HepG2 (cell line): Measurements from ENCODE around the gene AKAP12. TPM values are rescaled to one million over a fixed set of nuclear protein-coding genes. Genes with fewer than 3 reads are reported as not detected.

Source experiments
- ATAC-seq: fragments of 200-7000 bp; cut with Tn5 transposase; 3 replicates; pipeline ENCODE4 v1.9.1; 2020; ENCODE audit warnings: mild to moderate bottlenecking, moderate library complexity
- BruUV-seq: library from RNA; stranded (reverse); fragments of 400-500 nt; replicated peaks from 2 replicates; lab custom pipeline; 2021; lab: Mats Ljungman, UMichigan
- CTCF ChIA-PET: fragments of 300-600 bp; formaldehyde crosslinking; extraction: SDS; loops from one replicate; lab custom pipeline; 2021; ENCODE audit warnings: low total read pairs, inconsistent platforms, low intra/inter-chr PET ratio; lab: Yijun Ruan, JAX
- POLR2A ChIA-PET: fragments of 350-600 bp; sonication (Branson Sonifier 250); formaldehyde crosslinking; loops from one replicate; lab custom pipeline; 2020; ENCODE audit warnings: antibody characterized with exemption, inconsistent platforms; lab: Yijun Ruan, JAX
- DNase-seq: peaks from one replicate; pipeline ENCODE4 v3.0.0-alpha.2; 2015; ENCODE audit warnings: low spot score
- FAIRE-seq: peaks from 3 replicates; lab custom pipeline; 2011; peaks lifted over from hg19 to GRCh38; lab: Jason Lieb, UNC
- H2AFZ ChIP-seq: one replicate; pipeline ENCODE4 v1.6.1; 2011; ENCODE audit warnings: low read length, inconsistent platforms
- H3K27ac ChIP-seq: fragments of 300-600 bp; 3 replicates; pipeline ENCODE4 v1.8.0; 2011; ENCODE audit warnings: mixed run types, mild to moderate bottlenecking, mixed read lengths, low read length, inconsistent platforms; ENCODE audit not compliant: insufficient read depth; ENCODE audit errors: extremely low read length
- H3K27me3 ChIP-seq, 2 experiments: fragments of 200-600 bp in 1 of 2; 2 replicates in 1 of 2; 3 replicates in 1 of 2; pipeline versions ENCODE4 v1.6.0 to v1.8.0; 2011; ENCODE audit warnings: low read length in 2 of 2, mild to moderate bottlenecking in 2 of 2, moderate library complexity in 2 of 2, inconsistent platforms in 1 of 2; ENCODE audit not compliant: insufficient read depth in 2 of 2, control insufficient read depth in 1 of 2
- H3K36me3 ChIP-seq, 2 experiments: fragments of 200-600 bp in 1 of 2; replicated peaks in 1 of 2; 2 replicates in 1 of 2; 3 replicates in 1 of 2; pipeline versions ENCODE4 v1.5.1 to v1.8.0; 2011; ENCODE audit warnings: low read length in 2 of 2, inconsistent platforms in 1 of 2; ENCODE audit not compliant: insufficient read depth in 2 of 2, control insufficient read depth in 1 of 2
- H3K4me1 ChIP-seq: 2 replicates; pipeline ENCODE4 v1.5.1; 2012; ENCODE audit warnings: low read length, inconsistent platforms; ENCODE audit not compliant: insufficient read depth
- H3K4me2 ChIP-seq: 2 replicates; pipeline ENCODE4 v1.6.0; 2011; ENCODE audit warnings: low read depth, low read length, inconsistent platforms
- H3K4me3 ChIP-seq, 3 experiments: fragments of 200-600 bp in 1 of 3; sonication (generic), shearing (Covaris generic) in 1 of 3; replicated peaks in 1 of 3; 2 replicates each; pipeline ENCODE4 v1.5.1; 2011 to 2016; ENCODE audit warnings: low read length in 3 of 3, inconsistent platforms in 2 of 3, low read depth in 2 of 3, mild to moderate bottlenecking in 2 of 3, control low read depth in 1 of 3, mixed read lengths in 1 of 3; ENCODE audit not compliant: insufficient read depth in 1 of 3
- H3K79me2 ChIP-seq: one replicate; pipeline ENCODE4 v1.6.1; 2011; ENCODE audit warnings: low read length, inconsistent platforms; ENCODE audit not compliant: insufficient read depth
- H3K9ac ChIP-seq: 2 replicates; pipeline ENCODE4 v1.6.0; 2011; ENCODE audit warnings: mild to moderate bottlenecking, low read depth, low read length, inconsistent platforms; ENCODE audit not compliant: insufficient read depth
- H3K9me3 ChIP-seq: 2 replicates; pipeline ENCODE4 v1.5.1; 2012; ENCODE audit warnings: mild to moderate bottlenecking, low read length
- H4K20me1 ChIP-seq: 2 replicates; pipeline ENCODE4 v1.6.0; 2011; ENCODE audit warnings: inconsistent platforms, mild to moderate bottlenecking, low read length, moderate library complexity; ENCODE audit not compliant: insufficient read depth
- ARNTL ChIP-seq: sonication (generic); formaldehyde crosslinking; IDR thresholded peaks from 2 replicates; pipeline ENCODE4 v1.4.0; 2020; ENCODE audit warnings: mild to moderate bottlenecking, missing genetic modification reagents
- FOSL2 ChIP-seq: sonication (generic); formaldehyde crosslinking; IDR thresholded peaks from 2 replicates; pipeline ENCODE4 v1.4.0; 2020; ENCODE audit warnings: missing genetic modification reagents
- SAP130 ChIP-seq: IDR thresholded peaks from 2 replicates; pipeline ENCODE4 v1.6.1; 2016; ENCODE audit warnings: low read depth
- SATB2 ChIP-seq: sonication (generic); formaldehyde crosslinking; IDR thresholded peaks from 2 replicates; pipeline ENCODE4 v1.5.0; 2020; ENCODE audit warnings: missing genetic modification reagents
- SNAI1 ChIP-seq: sonication (generic); formaldehyde crosslinking; IDR thresholded peaks from 2 replicates; pipeline ENCODE4 v1.5.0; 2020; ENCODE audit warnings: mild to moderate bottlenecking, missing genetic modification reagents, borderline replicate concordance
- TOPORS ChIP-seq: sonication (generic); formaldehyde crosslinking; IDR thresholded peaks from 2 replicates; pipeline ENCODE4 v1.8.0; 2023; ENCODE audit warnings: mild to moderate bottlenecking, missing genetic modification reagents
- ZFP82 ChIP-seq: sonication (generic); formaldehyde crosslinking; IDR thresholded peaks from 2 replicates; pipeline ENCODE4 v1.5.1; 2020; ENCODE audit warnings: mild to moderate bottlenecking, missing genetic modification reagents, borderline replicate concordance
- ZNF282 ChIP-seq: fragments of 450-650 bp; IDR thresholded peaks from 2 replicates; pipeline ENCODE4 v1.6.1; 2018; ENCODE audit not compliant: partially characterized antibody
- ZNF816 ChIP-seq: sonication (generic); formaldehyde crosslinking; IDR thresholded peaks from 2 replicates; pipeline ENCODE4 v1.8.0; 2022; ENCODE audit warnings: missing genetic modification reagents, mild to moderate bottlenecking, borderline replicate concordance
- WGBS: methylation state at CpG from one replicate; pipeline ENCODE4 v1.1.6; 2017; ENCODE audit warnings: low lambda C conversion rate; 5-methylcytosine and 5-hydroxymethylcytosine counted together
- in situ Hi-C: cut with HindIII; loops from 2 replicates; pipeline ENCODE4 v1.10.0; 2017; ENCODE audit warnings: low pct_unique_long_range_greater_than_20kb; ENCODE audit not compliant: extremely low pct_ligation_motif_present
- intact Hi-C: fragments of 100-400 bp; cut with micrococcal nuclease; formaldehyde crosslinking; loops from one replicate; pipeline ENCODE4 v1.10.0; 2022; ENCODE audit not compliant: unreplicated experiment
- polyA plus RNA-seq, 8 experiments: library from polyadenylated mRNA; depleted of rRNA in 3 of 8; stranded (reverse) in 7 of 8; unstranded in 1 of 8; fragments of >200 nt; fragmentation: Illumina TruSeq in 4 of 8; extraction: Trizol in 4 of 8; gene quantifications; 2 replicates each; pipeline versions ENCODE4 v1.2.1 to v1.2.3, GENCODE V29; 2011 to 2016; ENCODE audit warnings: low read depth in 4 of 8, missing spikeins in 1 of 8, mixed read lengths in 1 of 8; ENCODE audit not compliant: insufficient read depth in 1 of 8
- total RNA-seq, 5 experiments: library from RNA; depleted of rRNA; stranded (reverse); fragments of >200 nt; fragmentation: Illumina TruSeq; extraction: Trizol; gene quantifications; 2 replicates each; pipeline ENCODE4 v1.2.3, GENCODE V29; 2016; ENCODE audit warnings: low read depth in 1 of 5
- TF ChIP-seq, protein P1 (sequence below): sonication (generic); formaldehyde crosslinking; IDR thresholded peaks from 2 replicates; pipeline ENCODE4 v1.8.1; 2023; ENCODE audit warnings: missing genetic modification reagents, inconsistent platforms, borderline replicate concordance
- TF ChIP-seq, protein P2 (sequence below): sonication (generic); formaldehyde crosslinking; IDR thresholded peaks from 2 replicates; pipeline ENCODE4 v1.5.0; 2020; ENCODE audit warnings: mild to moderate bottlenecking, missing genetic modification reagents, moderate library complexity
- TF ChIP-seq, protein P3 (sequence below): sonication (generic); formaldehyde crosslinking; IDR thresholded peaks from 2 replicates; pipeline ENCODE4 v1.4.0; 2020; ENCODE audit warnings: missing genetic modification reagents, mild to moderate bottlenecking, borderline replicate concordance

AKAP12 gene
- total and polyA plus RNA-seq, 2 of the 13 experiments (the other 11 are each of a cell fraction or from before 2014, with no cell fraction given), result 10.6 to 19.0 TPM

DNA sequence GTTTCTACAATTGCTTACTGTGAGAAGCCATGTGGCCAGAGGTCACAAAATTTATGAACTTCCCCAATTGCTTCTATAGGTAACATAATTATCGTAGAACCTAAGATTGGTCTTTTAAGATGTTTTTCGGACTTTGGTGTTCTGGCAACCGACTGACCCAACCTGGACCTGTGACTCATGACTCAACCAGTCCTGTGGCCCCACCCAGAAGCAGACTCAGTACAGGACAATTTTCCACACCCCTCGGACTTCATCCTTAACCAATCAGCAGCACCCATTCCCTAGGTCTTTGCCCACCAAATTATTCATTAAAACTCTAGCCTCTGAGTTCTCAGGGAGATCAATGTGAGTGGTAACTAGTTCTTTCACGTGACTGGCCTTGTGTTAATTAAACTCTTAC is 26.4 kb upstream of the AKAP12 start:
- POLR2A ChIA-PET, result no interaction called here
- no peaks in the 10 kb centered on the region for H3K79me2 ChIP-seq
- in situ Hi-C loops, result no loop called here
- 45% methylated on average over 5 of the region's 5 CpGs for WGBS
- no peaks in the 10 kb centered on the region for H3K36me3 ChIP-seq
- H2AFZ ChIP-seq, result no peak overlapping the region
- TF ChIP-seq FOSL2 (CRISPR knock-in tag), result peak; percentile 50
- TF ChIP-seq ZNF816 (CRISPR knock-in tag), result no peak
- no peak for TF ChIP-seq SAP130 (CRISPR knock-in tag)
- TF ChIP-seq ZNF282, result no peak
- TF ChIP-seq ARNTL (CRISPR knock-in tag), result no peak
- TF ChIP-seq, protein P1, sequence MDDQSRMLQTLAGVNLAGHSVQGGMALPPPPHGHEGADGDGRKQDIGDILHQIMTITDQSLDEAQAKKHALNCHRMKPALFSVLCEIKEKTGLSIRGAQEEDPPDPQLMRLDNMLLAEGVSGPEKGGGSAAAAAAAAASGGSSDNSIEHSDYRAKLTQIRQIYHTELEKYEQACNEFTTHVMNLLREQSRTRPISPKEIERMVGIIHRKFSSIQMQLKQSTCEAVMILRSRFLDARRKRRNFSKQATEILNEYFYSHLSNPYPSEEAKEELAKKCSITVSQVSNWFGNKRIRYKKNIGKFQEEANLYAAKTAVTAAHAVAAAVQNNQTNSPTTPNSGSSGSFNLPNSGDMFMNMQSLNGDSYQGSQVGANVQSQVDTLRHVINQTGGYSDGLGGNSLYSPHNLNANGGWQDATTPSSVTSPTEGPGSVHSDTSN (CRISPR knock-in tag), result no peak
- no peak for TF ChIP-seq SNAI1 (CRISPR knock-in tag)
- H4K20me1 ChIP-seq, result no peaks in the 10 kb centered on the region
- DNase-seq, result no peak
- no peak overlapping the region for H3K27ac ChIP-seq
- H3K4me2 ChIP-seq, result no peak overlapping the region
- FAIRE-seq, result no peak
- no peaks in the 10 kb centered on the region; a peak in 1 of 5 replicates for H3K27me3 ChIP-seq
- intact Hi-C loops, result no loop called here
- H3K4me3 ChIP-seq, result no peak overlapping the region
- peaks cover 22% of the 10 kb centered on the region for H3K4me1 ChIP-seq
- no peak for ATAC-seq
- BruUV-seq, result no TSS peak
- H3K9ac ChIP-seq, result no peak overlapping the region
- CTCF ChIA-PET, result no interaction called here
- peaks cover 12% of the 10 kb centered on the region for H3K9me3 ChIP-seq

- ChIA-PET CTCF (no interaction called here), POLR2A (no interaction called here)
- no TSS peak for BruUV-seq
- ATAC-seq, result peak; percentile 82
- Histone ChIP-seq H3K4me2 (no peak overlapping the region), H3K79me2 (no peaks in the 10 kb centered on the region), H2AFZ (no peak overlapping the region), H3K27ac (no peak overlapping the region), H3K9ac (no peak overlapping the region), H3K4me1 (peaks cover 5% of the 10 kb centered on the region; the same call in 1 of the 2 replicates), H3K4me3 (no peak overlapping the region), H4K20me1 (no peaks in the 10 kb centered on the region), H3K27me3 (no peaks in the 10 kb centered on the region; a peak in 1 of 5 replicates), H3K9me3 (peaks cover 5% of the 10 kb centered on the region), H3K36me3 (no peaks in the 10 kb centered on the region)
- in situ Hi-C loops, result no loop called here
- intact Hi-C loops, result no loop called here
- DNase-seq, result no peak
- 80% methylated on average over 2 of the region's 2 CpGs for WGBS
- no peak for TF ChIP-seq TOPORS (CRISPR knock-in tag)
- TF ChIP-seq, protein P2, sequence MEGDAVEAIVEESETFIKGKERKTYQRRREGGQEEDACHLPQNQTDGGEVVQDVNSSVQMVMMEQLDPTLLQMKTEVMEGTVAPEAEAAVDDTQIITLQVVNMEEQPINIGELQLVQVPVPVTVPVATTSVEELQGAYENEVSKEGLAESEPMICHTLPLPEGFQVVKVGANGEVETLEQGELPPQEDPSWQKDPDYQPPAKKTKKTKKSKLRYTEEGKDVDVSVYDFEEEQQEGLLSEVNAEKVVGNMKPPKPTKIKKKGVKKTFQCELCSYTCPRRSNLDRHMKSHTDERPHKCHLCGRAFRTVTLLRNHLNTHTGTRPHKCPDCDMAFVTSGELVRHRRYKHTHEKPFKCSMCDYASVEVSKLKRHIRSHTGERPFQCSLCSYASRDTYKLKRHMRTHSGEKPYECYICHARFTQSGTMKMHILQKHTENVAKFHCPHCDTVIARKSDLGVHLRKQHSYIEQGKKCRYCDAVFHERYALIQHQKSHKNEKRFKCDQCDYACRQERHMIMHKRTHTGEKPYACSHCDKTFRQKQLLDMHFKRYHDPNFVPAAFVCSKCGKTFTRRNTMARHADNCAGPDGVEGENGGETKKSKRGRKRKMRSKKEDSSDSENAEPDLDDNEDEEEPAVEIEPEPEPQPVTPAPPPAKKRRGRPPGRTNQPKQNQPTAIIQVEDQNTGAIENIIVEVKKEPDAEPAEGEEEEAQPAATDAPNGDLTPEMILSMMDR, result peak; percentile 10; the same call in 1 of the 2 replicates
- TF ChIP-seq, protein P3, sequence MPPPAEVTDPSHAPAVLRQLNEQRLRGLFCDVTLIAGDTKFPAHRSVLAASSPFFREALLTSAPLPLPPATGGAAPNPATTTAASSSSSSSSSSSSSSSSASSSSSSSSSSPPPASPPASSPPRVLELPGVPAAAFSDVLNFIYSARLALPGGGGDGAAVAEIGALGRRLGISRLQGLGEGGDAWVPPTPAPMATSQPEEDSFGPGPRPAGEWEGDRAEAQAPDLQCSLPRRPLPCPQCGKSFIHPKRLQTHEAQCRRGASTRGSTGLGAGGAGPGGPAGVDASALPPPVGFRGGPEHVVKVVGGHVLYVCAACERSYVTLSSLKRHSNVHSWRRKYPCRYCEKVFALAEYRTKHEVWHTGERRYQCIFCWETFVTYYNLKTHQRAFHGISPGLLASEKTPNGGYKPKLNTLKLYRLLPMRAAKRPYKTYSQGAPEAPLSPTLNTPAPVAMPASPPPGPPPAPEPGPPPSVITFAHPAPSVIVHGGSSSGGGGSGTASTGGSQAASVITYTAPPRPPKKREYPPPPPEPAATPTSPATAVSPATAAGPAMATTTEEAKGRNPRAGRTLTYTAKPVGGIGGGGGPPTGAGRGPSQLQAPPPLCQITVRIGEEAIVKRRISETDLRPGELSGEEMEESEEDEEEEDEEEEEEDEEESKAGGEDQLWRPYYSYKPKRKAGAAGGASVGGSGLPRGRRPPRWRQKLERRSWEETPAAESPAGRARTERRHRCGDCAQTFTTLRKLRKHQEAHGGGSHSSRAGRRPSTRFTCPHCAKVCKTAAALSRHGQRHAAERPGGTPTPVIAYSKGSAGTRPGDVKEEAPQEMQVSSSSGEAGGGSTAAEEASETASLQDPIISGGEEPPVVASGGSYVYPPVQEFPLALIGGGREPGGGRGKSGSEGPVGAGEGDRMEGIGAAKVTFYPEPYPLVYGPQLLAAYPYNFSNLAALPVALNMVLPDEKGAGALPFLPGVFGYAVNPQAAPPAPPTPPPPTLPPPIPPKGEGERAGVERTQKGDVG (CRISPR knock-in tag), result no peak
- no peak for TF ChIP-seq ZFP82 (CRISPR knock-in tag)
- no peak for TF ChIP-seq SATB2 (CRISPR knock-in tag)
- no peak for FAIRE-seq
Measured at GRCh38 chr6:151215999-151216398, 23.8 kb upstream of the AKAP12 start.
